HG03432 (cell line): ENCODE data around the gene THAP11.
"Not testable (repeated sequence)": the region's sequence is repeated elsewhere in the genome, so short reads cannot be mapped to it uniquely, and the experiment has no call there.

Experiments
- ATAC-seq: cut with Tn5 transposase; IDR thresholded peaks from one replicate; pipeline ENCODE4 v1.9.1; 2021; ENCODE audit warnings: mild to moderate bottlenecking, moderate library complexity; ENCODE audit not compliant: unreplicated experiment

The THAP11 gene

DNA sequence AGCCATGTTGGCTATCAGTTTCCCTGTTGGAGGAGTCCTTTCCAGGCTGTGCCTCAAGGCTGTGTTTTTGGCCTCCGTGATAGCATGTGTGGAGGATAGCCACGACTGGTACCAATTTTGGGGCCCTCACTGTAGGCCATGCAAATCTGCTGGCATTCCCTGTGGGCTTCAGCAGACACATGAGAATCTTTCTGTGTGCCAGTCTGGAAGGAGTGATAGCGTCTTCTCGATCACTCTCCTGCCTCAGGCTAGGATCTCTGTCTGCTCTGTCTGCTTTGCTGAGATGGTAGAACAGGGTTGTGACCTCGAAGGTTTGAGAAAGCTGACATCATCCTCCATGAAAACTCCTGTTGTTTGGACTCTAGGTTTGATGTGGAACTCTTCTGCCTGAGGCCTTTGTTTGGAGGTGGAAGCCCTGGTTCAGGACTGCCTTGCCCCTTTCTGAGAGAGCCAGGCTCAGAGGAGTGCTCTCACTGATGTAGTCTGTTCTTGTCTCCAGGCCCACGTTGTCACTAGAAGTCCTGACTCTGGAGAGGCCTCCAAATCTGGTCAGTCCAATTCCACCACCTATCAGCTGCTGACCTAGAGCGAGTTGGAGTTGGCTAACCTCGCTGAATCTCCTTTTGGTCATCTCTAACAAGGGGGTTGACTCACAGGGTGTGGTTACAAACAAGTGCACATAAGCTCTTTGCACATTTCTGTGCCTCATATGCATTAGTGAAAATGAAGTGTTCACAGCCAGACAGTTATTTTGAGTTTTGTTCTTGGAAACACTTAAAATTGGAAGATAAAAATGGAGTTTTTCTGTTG, 18.7 kb downstream of the THAP11 start:
- no peak for ATAC-seq

GRCh38 chr16:67861877-67862276, 19.8 kb downstream of the THAP11 start:
- no peak for ATAC-seq

GRCh38 chr16:67862623-67863583, 20.8 kb downstream of the THAP11 start:
- no peak for ATAC-seq

- not testable (repeated sequence) for ATAC-seq
These were observed 21.9 kb downstream of the THAP11 start for GRCh38 chr16:67864044-67864443.

- ATAC-seq, result no peak
These were observed 22.5 kb downstream of the THAP11 start for GRCh38 chr16:67864594-67864993.

- ATAC-seq, result no peak
These were observed 23.2 kb downstream of the THAP11 start for GRCh38 chr16:67865318-67865717.

GRCh38 chr16:67868290-67868689, 26.2 kb downstream of the THAP11 start:
- ATAC-seq, result no peak

GRCh38 chr16:67869653-67870052, 27.5 kb downstream of the THAP11 start:
- ATAC-seq, result no peak

DNA sequence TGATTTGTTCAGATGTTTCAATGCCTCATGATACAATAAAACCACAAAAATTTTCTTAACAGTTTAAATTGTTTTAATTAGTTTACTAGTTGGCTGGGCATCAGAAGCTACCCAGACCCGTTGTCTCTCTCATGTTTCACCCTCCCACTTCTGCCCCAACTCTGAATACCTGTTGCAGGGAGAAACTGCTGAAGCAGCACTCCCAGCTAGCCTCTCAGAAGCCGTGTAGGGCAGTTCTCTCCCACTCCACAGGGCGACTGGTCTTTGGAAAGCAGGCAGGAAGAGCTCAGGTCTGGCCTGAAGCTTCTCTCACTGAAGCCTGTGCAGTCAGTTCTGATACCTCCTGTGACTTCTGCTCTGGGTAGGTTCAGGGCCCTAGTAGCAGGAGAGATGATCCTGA, 29.1 kb downstream of the THAP11 start:
- no peak for ATAC-seq

DNA sequence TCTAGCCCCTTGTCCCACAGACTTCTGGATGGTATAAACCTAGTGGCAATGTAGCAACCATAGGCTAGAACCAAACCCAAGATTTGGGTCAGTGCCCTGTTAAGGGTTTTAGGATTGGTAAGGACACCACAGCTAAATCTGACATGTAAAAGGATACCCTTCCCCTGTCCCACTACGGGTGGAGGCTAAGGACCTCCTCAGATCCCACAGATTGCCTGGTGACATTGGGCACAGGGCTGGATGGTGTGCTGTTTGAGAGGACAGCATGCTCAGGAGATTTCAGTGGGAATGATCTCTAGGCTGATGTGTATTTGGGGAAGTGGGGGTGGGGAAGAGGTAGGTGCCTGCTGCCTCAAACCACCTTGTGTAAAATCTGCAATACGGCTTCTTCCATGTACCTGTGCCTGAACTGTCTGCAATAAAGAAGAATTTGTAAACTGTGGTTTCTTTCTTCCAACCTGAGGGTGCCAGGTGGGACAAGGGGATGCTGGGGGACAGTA, 30.1 kb downstream of the THAP11 start:
- no peak for ATAC-seq

GRCh38 chr16:67872631-67873434, 30.7 kb downstream of the THAP11 start, which contains the start of gene EDC4:
Gene EDC4, plus strand, starts transcription at chr16:67873052. Its CDS starts 210 bp downstream, at chr16:67873262.
- peak; percentile 78 for ATAC-seq

GRCh38 chr16:67873435-67874370, 31.6 kb downstream of the THAP11 start:
- peak; percentile 32 for ATAC-seq

DNA sequence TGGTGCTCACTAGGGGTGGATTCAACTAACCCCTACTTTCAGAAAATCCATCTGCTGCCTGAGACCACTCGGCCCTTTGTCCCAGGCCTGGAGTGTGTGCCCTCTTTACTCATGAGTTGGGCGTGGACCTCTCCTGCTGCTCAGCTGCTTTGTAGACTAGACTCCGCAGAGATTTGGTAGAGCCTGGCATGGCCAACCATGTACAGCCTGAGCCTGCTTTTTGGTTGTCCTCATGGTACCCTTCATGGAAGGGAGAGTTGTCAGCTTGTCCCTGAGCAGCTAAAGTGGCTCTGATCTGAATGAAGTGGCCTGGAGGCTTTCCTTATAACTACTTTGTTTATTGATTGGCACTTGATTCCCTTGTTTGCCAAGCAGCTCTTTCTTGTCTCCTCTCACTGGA, 32.3 kb downstream of the THAP11 start:
- no peak for ATAC-seq

- ATAC-seq, result no peak
These were observed 34.9 kb downstream of the THAP11 start for GRCh38 chr16:67877064-67877463.

GRCh38 chr16:67878232-67878631, 36.1 kb downstream of the THAP11 start:
- no peak for ATAC-seq

GRCh38 chr16:67878846-67879245, 36.7 kb downstream of the THAP11 start:
- ATAC-seq, result no peak

GRCh38 chr16:67879462-67879861, 37.3 kb downstream of the THAP11 start:
- ATAC-seq, result no peak

DNA sequence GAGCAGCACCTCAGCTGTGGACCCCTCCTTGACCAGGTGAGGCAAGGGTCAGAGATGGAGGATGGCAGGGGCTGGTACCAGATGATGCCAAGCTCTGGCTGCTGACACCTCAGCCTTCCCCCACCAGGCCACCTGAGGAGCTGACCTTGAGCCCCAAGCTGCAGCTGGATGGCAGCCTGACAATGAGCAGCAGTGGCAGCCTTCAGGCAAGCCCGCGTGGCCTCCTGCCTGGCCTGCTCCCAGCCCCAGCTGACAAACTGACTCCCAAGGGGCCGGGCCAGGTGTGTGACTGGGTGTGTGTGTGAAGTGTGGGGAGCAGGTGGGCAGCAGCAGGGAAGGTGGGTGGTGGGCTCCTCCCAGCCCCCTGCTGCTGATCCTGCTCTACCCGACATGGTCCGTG, 37.8 kb downstream of the THAP11 start:
- ATAC-seq, result no peak

GRCh38 chr16:67880584-67880983, 38.5 kb downstream of the THAP11 start:
- no peak for ATAC-seq
